Esophagus mucosa (tissue), 1 donor: ENCODE data around the gene SH3TC2. TPM values are rescaled to one million over a fixed set of nuclear protein-coding genes. Genes with fewer than 3 reads are reported as not detected.

Experiments used
- ATAC-seq: fragments of 200-7000 bp; cut with Tn5 transposase; one replicate; pipeline ENCODE4 v1.9.1; 2020
- total RNA-seq: library from RNA; stranded (reverse); gene quantifications from one replicate; pipeline ENCODE4 v1.2.4, GENCODE V29; 2023
- donor health status: DM: yes; HTN: yes; CAD: no.

Gene SH3TC2
- 3.4 TPM for total RNA-seq

- ATAC-seq, result peak; percentile 84
Observed at GRCh38 chr5:149063017-149063687, at the start of gene SH3TC2. SH3TC2 (minus strand) TSS chr5:149063062; CDS start chr5:149063022, 40 bp downstream.

- peak; percentile 16 for ATAC-seq
Observed at GRCh38 chr5:149110406-149110805, 47.5 kb upstream of the SH3TC2 start.

GRCh38 chr5:149108651-149109280, 45.9 kb upstream of the SH3TC2 start:
- no peak for ATAC-seq

GRCh38 chr5:149100331-149100730, 37.5 kb upstream of the SH3TC2 start:
- ATAC-seq, result no peak

GRCh38 chr5:149099920-149100319, 37.1 kb upstream of the SH3TC2 start:
- ATAC-seq, result no peak

- ATAC-seq, result peak; percentile 89
Observed at GRCh38 chr5:149094996-149095395, 32.1 kb upstream of the SH3TC2 start.

- ATAC-seq, result no peak
Observed at GRCh38 chr5:149093625-149094024, 30.8 kb upstream of the SH3TC2 start.

GRCh38 chr5:149089796-149090195, 26.9 kb upstream of the SH3TC2 start:
- ATAC-seq, result no peak

GRCh38 chr5:149088686-149089085, 25.8 kb upstream of the SH3TC2 start:
- no peak for ATAC-seq

- no peak for ATAC-seq
Observed at GRCh38 chr5:149083846-149084245, 21.0 kb upstream of the SH3TC2 start.

GRCh38 chr5:149082271-149082670, 19.4 kb upstream of the SH3TC2 start:
- ATAC-seq, result no peak

- ATAC-seq, result no peak
Observed at GRCh38 chr5:149080294-149080693, 17.4 kb upstream of the SH3TC2 start.

GRCh38 chr5:149079883-149080282, 17.0 kb upstream of the SH3TC2 start:
- ATAC-seq, result no peak

GRCh38 chr5:149074071-149074470, 11.2 kb upstream of the SH3TC2 start:
- ATAC-seq, result peak; percentile 96

- ATAC-seq, result peak; percentile 63
Observed at GRCh38 chr5:149073213-149073612, 10.4 kb upstream of the SH3TC2 start.

- no peak for ATAC-seq
Observed at GRCh38 chr5:149072791-149073190, 9.9 kb upstream of the SH3TC2 start.

- ATAC-seq, result no peak
Observed at GRCh38 chr5:149072376-149072775, 9.5 kb upstream of the SH3TC2 start.

- no peak for ATAC-seq
Observed at GRCh38 chr5:149071756-149072155, 8.9 kb upstream of the SH3TC2 start.

- ATAC-seq, result no peak
Observed at GRCh38 chr5:149071216-149071615, 8.4 kb upstream of the SH3TC2 start.

GRCh38 chr5:149069711-149070110, 6.8 kb upstream of the SH3TC2 start:
- ATAC-seq, result no peak

- ATAC-seq, result peak; percentile 57
Observed at GRCh38 chr5:149063896-149064478, 1.1 kb upstream of the SH3TC2 start.

GRCh38 chr5:149062371-149063016, 368 bp downstream of the SH3TC2 start:
- peak; percentile 93 for ATAC-seq

- ATAC-seq, result no peak
Observed at GRCh38 chr5:149061341-149061740, 1.5 kb downstream of the SH3TC2 start.

- ATAC-seq, result no peak
Observed at GRCh38 chr5:149060325-149060724, 2.5 kb downstream of the SH3TC2 start.
